Subcutaneous adipose tissue (tissue), 4 donors: ENCODE data around the gene HECW1. TPM values are rescaled to one million over a fixed set of nuclear protein-coding genes. Genes with fewer than 3 reads are reported as not detected.

Experiments used
- total RNA-seq, 4 donors: library from RNA; depleted of rRNA; stranded (reverse); fragments of >200 nt; gene quantifications; one replicate each; pipeline ENCODE4 v1.1.0, GENCODE V29; 2016
- TF ChIP-seq, protein P1 (sequence below): fragments of 450-650 bp; IDR thresholded peaks from one replicate; pipeline ENCODE4 v1.5.1; 2016; ENCODE audit warnings: low read depth, mild to moderate bottlenecking, control low read depth, antibody characterized with exemption, moderate library complexity

Gene HECW1
- total RNA-seq, 4 donors from 2014 or later, result 0.38 to 2.2 (median 0.80) TPM

GRCh38 chr7:43220250-43220649, 107.8 kb downstream of the HECW1 start:
- TF ChIP-seq, protein P1, sequence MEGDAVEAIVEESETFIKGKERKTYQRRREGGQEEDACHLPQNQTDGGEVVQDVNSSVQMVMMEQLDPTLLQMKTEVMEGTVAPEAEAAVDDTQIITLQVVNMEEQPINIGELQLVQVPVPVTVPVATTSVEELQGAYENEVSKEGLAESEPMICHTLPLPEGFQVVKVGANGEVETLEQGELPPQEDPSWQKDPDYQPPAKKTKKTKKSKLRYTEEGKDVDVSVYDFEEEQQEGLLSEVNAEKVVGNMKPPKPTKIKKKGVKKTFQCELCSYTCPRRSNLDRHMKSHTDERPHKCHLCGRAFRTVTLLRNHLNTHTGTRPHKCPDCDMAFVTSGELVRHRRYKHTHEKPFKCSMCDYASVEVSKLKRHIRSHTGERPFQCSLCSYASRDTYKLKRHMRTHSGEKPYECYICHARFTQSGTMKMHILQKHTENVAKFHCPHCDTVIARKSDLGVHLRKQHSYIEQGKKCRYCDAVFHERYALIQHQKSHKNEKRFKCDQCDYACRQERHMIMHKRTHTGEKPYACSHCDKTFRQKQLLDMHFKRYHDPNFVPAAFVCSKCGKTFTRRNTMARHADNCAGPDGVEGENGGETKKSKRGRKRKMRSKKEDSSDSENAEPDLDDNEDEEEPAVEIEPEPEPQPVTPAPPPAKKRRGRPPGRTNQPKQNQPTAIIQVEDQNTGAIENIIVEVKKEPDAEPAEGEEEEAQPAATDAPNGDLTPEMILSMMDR, result no peak

DNA sequence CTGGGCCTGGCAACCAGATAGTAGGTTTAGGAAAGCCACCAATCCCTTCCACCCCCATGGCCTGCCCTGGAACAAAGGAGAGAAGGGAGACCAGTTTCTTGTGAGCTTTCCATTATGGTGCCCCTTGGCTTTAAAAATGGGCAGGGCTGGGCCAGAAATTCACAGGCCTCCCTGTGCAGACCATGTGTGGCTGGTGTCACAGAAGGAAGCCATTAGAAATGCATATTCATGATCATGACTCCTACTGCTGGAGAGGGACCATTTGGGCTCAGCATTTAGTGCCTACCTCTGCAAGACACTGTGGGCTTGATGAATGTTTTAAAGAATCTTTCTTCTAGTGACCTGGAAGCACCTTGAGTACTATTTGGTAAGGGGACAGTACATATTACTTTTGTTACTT, 108.3 kb downstream of the HECW1 start:
- TF ChIP-seq, protein P1, result no peak

DNA sequence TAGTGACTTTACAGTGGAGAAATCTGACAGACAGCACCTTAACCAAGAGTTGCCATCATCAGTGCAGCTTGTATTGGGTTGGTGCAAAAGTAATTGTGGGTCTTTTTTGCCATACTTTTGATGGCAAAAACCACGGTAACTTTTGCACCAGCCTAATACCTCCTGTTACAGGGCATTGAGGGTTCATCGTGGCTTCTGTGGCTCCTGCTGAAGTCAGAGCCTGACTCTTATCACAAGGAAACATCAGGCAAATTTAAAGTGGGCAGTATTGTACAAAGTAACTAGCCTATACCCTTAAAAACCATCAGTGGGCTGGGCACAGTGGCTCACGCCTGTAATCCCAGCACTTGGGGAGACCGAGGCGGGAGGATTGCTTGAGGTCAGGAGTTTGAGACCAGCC, 117.4 kb downstream of the HECW1 start:
- TF ChIP-seq, protein P1, result no peak

- TF ChIP-seq, protein P1, result no peak
These were observed 119.9 kb downstream of the HECW1 start for GRCh38 chr7:43232366-43232765.

GRCh38 chr7:43234073-43234472, 121.6 kb downstream of the HECW1 start:
- TF ChIP-seq, protein P1, result no peak

DNA sequence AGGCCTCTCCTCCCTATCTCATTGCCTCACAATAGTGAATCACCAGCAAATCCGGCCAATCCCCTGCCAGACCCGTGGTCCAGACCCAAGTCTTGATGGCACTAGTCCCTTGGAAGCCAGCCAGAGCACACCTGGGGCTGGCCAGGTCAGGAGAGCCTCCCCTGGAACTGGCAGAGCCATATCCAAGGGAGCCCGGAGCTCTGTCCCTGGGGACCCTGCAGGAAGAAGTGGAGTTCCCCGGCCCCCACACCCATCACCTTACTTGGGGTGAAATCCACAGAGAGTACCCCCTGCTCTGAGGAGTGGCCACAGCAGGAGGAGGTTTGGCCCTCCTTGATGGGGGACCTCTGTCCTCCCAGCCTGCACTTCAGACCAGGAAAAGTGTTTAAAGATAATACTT, 122.5 kb downstream of the HECW1 start:
- TF ChIP-seq, protein P1, result no peak

DNA sequence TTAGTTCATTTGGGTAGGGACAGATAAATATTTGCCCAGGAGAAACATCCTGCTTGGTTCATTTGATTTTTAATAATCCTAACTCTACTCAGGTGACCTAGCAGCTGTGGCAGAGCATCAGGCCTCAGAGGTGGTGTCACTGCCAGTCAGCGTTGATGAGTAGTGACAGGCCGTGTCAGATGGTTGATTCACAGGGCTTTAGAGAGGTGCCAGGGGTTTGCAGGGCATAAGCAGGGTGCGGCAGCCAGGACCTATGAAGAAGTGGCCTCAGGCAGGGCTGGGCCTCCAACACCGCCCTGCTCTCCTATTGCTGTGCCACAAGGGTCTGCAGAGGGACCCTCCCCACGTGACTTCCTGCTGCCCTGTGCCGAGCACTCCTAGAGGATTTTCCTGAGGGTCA, 128.1 kb downstream of the HECW1 start:
- TF ChIP-seq, protein P1, result no peak
